Epidermal melanocyte (primary cell): Measurements from ENCODE around the gene OSBPL10.

Experiments used
- DNase-seq: peaks from one replicate; pipeline ENCODE4 v3.0.0; 2011; ENCODE audit warnings: low spot score; ENCODE audit not compliant: insufficient read length

Gene OSBPL10

DNA sequence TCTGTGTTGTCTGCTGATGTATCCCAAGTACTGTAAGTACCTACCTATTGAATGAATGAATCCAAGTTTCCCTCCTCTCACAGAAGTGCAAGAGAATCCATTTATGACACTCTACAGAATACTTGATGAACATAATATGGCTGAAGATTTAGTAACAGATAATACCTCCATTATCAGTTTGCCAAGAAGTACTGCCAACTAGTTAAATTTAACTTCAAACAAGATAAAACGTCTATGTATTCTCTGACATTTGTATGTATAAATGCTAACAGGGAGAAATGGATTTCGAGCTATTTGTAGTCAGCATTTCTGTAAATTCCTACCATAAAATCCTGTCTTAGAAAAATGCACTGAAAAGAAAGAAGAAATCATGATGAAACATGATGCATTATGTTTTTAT is 230.7 kb downstream of the OSBPL10 start:
- no peak for DNase-seq

DNA sequence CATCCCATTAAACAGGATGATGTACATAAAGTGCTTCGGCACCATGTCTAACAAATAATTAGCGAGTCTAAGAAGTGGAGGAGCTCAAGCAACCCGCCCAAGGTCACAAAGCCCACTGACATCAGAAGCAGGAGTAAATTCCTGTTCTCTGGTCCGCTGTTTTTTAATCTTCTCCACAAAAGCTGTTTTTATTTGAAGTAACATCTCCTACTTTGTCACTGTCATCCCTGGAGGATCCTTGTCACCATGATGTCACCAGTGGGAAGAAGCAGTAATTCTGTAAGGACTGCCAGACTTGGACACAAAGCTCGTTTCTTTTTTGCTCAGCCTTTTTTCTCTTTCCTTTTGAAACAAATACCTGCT is 232.1 kb downstream of the OSBPL10 start:
- no peak for DNase-seq

DNA sequence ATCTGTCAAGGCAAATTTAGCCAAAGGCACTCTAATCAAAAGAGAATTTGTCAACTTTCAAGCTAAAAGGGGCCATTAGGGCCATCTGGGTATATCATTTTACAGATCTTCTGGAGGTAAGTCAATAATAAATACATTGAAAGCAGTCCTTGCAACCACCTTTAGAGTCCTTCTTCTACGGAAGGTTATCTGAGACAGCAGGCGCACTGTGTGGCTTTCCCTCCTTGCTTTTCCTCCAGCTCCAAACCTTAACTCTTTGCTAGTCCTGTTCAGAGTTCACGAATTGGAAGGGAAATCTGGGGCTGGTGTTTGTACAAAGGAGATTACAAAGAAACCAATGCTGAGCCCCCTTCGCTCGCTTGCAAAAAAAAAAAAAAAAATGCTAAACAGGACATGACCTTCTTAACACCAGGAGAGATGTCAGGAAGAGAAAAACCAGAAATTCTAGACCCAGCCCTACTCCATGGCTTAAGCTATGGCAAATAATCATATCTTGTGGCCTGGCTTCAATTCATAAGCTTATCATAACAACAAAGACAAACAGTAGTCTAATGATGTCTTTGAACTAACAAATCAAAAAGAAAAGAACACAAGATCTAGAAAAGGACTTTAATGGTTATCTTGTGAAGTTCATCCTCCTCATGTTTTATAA is 232.7 kb downstream of the OSBPL10 start:
- DNase-seq: no peak

DNA sequence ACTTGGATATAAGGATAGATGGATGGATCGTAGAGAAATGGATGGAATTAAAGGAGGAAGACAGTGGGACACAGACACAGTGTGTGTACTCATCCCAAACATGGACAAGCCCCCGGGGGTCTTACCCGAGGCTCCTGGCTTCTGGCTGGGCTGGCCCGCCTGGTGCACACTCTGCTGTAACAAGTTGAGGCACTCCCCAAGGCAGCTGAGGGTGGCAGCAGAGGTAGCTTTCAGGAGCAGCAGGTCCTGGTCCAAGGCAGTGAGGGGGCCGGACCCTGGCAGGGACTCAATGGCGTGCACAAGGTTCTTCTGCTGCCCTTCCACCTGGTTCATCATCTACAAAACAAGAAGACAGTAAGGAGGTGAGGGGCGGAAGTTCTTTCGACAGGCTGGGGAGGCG is 233.3 kb downstream of the OSBPL10 start:
- no peak for DNase-seq

GRCh38 chr3:31744913-31745312 is 236.1 kb downstream of the OSBPL10 start:
- DNase-seq: no peak

DNA sequence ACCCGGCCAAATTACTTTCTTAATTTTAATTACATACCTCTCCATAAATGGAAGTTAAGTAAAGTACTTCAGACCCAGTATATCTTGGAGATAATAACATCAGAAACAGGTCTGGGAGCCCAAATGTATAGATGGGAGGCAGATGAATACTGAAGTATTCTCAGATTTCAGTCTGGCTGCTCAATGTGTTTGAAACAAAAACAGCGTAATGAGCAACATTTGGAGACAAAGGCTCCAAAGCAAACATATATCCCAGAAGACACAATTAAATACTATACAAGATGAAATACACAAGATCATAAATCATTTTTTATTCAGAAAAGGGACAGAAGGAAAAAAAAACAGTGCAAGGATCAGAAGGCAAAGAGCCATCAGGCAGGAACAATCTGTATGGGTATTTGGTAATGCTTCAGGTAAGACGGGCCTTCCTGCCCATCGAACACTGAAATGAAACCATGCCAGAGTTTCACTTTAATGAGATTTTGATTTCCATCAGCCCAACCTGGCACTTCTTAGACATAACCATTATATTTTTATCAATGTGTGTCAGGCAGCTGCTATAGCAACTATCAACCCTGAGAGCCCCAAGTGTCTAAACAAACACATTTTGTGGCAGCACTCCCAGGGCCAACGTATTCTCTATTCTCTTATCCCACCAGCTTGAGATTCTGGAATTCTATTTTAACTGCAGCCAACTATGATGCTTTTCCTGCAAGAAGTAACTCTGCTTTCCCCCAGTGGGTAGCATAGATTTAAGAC is 237.6 kb downstream of the OSBPL10 start:
- no peak for DNase-seq

DNA sequence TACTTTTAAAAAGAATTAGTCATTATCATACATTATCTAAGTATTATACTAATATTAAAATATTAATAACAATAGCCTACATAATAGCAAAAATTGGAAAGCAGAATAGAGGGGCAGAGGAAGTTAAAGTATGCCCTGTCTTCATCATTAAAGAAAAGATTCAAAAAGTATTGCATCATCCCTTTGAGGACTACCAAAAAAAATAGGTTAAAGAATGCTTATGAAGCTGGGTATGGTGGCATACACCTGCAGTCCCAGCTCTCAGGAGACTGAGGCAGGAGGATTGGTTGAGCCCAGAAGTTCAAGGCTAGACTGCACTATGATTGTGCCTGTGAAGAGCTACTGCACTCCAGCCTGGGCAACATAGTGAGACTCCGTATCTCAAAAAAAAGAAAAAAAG is 240.7 kb downstream of the OSBPL10 start:
- no peak for DNase-seq

GRCh38 chr3:31738412-31738811 is 242.7 kb downstream of the OSBPL10 start:
- no peak for DNase-seq

DNA sequence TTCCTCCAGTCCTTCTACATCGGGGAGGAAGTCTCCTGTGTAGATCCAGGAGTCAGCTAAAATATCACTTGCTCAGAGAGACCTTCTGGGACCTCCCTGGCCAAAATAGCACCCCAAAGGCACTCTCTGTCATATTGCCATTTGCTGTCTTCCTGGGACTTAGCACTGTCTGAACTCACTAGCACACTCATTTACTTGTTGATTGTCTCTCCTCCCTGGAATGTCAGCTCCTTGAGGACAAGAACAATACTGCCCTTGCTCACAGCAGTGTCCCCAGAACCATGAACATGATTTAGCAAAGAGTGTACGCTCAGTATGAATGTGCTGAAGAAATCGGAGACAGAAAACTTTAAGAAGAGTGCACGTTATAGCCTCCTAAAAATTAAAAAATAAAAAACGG is 245.4 kb downstream of the OSBPL10 start:
- no peak for DNase-seq

GRCh38 chr3:31733234-31733667 is 247.8 kb downstream of the OSBPL10 start:
- DNase-seq: no peak

- DNase-seq: no peak
Measured at GRCh38 chr3:31732548-31732947, 248.5 kb downstream of the OSBPL10 start.

DNA sequence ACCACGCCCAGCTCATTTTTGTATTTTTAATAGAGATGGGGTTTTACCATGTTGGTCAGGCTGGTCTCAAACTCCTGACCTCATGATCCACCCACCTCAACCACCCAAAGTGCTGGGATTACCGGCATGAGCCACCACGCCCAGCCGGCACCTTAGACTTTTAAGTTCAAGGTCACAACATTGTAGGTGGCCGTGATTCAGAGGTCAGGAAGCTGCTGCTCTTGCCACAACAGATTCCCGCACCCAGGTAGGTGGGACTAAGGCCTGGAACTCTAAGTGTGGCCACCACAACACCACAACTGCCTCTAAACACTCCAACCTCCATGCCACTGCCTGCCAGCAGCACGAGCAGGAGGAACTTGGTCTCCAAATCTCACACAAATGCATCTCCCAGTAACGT is 251.5 kb downstream of the OSBPL10 start:
- no peak for DNase-seq

DNA sequence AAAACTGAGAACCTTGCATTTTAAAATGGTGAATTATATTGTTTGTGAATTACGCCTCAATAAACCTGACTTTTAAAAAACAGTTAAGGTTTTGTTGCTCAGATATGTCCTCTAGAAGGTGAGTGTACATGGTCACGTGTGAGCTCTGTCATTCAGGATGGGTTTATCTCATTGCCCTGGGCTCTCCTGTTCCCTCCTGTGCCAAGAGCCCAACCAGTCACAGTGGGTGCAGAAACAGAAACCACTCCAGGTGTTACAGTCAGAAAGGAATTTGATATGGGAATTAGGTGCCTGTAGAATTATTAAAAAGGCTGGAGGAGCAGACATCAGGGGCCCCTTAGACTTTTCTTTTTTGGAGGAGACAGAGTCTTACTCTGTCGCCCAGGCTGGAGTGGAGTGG is 252.0 kb downstream of the OSBPL10 start:
- DNase-seq: no peak

DNA sequence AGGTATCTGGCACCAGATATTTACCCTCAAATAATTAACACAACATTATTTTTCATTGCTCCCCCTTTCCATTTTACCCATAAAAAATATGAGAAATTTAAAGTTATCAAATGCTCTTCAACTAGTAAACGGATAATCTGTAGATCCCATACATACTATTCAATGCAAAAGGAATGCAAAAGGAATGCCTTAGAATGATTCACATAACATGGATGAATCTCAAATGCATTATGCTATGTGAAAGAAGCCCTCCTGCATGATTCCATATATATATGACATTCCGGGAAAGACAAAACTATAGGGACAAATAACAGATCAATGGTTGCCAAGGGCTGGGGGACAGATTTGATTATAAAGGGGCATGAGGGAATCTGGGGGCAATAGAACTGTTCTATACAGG is 252.7 kb downstream of the OSBPL10 start:
- no peak for DNase-seq

- no peak for DNase-seq
Measured at GRCh38 chr3:31725976-31726375, 255.1 kb downstream of the OSBPL10 start.

GRCh38 chr3:31725568-31725967 is 255.5 kb downstream of the OSBPL10 start:
- DNase-seq: no peak

DNA sequence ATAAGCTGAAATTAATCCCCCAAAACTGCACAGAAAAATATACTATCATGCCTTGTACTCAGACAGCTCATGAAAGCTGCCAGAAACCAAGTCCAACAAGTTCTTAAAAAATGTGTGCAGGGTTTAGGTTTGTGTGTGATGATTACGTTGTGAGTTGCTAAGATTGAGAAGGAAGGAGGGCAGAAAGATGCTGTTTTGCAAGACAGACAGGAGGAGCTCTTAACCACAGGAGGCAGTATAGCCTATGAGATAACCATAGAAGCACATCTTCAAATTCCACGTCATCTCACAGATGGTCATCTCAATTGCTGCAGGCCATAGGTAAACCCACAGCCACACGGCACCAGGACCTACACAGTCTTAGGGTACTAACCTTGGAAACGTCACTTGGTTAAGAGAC is 256.4 kb downstream of the OSBPL10 start:
- DNase-seq: no peak

DNA sequence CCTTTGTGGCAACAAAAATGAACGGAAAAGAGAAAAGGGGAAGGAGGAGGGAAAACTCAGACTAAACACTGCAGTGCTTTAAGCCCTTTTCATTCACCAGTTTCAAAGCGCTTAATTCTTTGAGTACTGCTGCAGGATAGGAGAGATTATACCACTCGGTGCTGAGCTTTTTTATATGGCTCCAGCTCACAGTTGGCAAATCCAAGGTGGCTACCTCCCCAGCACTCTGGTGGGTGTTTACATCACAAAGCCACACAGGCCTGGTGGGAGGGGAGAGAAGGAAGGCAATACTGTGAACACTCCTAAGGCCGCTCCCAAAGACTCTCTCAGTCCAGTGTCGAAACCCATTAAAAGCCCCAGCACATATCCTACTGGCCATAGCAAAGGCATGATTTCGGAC is 256.9 kb downstream of the OSBPL10 start:
- DNase-seq: no peak

- DNase-seq: no peak
Measured at GRCh38 chr3:31723701-31724100, 257.4 kb downstream of the OSBPL10 start.

DNA sequence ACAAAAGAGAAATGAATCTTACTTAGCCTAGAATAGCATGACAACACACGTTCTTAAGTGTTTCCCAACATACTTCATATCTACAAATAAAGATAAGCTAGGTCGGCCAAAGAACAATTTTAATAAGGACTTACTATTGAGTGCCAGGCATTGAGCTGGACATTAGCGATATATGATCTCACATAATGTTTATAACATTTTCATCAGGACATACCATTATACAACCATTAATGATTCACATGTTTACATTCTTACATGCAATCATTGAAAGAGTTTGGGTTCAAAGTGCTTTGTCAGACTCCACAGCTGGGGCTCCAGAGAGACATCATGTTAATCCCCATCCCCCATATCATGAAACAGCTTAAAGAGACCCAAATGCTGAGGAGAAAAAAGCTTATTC is 259.4 kb downstream of the OSBPL10 start:
- DNase-seq: no peak

- DNase-seq: no peak
Measured at GRCh38 chr3:31714495-31715280, 266.4 kb downstream of the OSBPL10 start.

- DNase-seq: no peak
Measured at GRCh38 chr3:31713816-31714215, 267.2 kb downstream of the OSBPL10 start.
